ENCODE data around the gene LRRC25.
A peak's percentile ranks its signal among the peaks of the same experiment; 100 is the strongest.
"Not testable (repeated sequence)": the region's sequence is repeated elsewhere in the genome, so short reads cannot be mapped to it uniquely, and the experiment has no call there.

LRRC25 gene

DNA sequence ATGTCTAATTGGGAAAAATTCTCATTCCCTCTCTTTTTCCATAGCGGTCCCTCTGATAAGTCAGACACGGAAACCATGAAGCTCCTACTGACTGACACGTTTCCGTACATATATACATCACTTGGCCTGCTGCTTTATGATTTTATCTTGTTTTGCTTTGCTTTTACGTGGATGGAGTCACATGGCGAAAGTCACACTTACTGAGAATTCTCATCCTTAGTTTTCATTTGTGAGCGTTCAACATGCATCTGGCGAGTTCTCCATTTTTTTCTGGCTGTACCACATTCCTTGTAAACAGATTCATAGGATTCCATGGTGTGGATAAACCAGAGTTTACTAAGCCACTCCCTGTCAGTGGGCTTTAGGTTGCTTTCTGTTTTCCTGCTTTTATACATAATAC is 35.8 kb downstream of the LRRC25 start:
- Histone ChIP-seq H3K9ac (ENCODE audit: low read length) (no peak overlapping the region), H3K4me1 (ENCODE audit: control insufficient read depth, insufficient read depth, low read depth, low read length) (peaks cover 21% of the 10 kb centered on the region)
- 95% methylated on average over 8 of the region's 8 CpGs for WGBS

DNA sequence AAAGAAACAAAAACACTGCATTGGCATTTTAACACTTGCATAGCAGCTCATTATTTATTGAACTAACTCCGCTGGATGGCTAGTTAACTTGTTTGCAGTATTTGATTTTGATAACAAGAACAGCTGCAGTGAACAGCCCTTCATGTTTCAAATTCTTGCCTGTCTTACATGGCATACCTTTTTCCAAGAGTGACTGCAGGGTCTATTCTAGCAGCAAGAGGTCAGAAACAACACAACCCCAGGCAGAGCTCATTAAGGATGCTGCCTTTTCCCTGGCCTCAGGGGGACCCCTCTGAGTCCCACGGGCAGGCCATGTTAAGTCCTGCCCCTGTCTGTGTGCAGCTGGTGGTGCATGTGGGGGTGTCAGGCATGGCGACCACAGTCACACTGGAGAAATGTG is 40.4 kb downstream of the LRRC25 start:
- no peak overlapping the region for H3K23ac ChIP-seq (ENCODE audit: low read length in 2 of 2)
- WGBS = 98% methylated on average over 3 of the region's 3 CpGs
- H2BK12ac ChIP-seq (ENCODE audit: low read length in 2 of 2) = no peak overlapping the region

More for the DNA sequence above, 35.8 kb downstream of the LRRC25 start:
- peak overlapping the region; percentile 78 for H2BK5ac ChIP-seq (ENCODE audit: low read depth, low read length, poor library complexity, severe bottlenecking)
- peaks cover 55 to 64% of the 10 kb centered on the region in 2 experiments for H3K36me3 ChIP-seq (ENCODE audit: control insufficient read depth in 1 of 2, insufficient read depth in 2 of 2, low read depth in 1 of 2, low read length in 2 of 2)
- H3K18ac ChIP-seq (ENCODE audit: low read depth in 1 of 2, low read length in 2 of 2) = peak overlapping the region in 1 of 2 experiments; percentile 29
- no peak overlapping the region for H4K91ac ChIP-seq (ENCODE audit: low read length)
- H2BK120ac ChIP-seq (ENCODE audit: low read depth, low read length) = no peak overlapping the region
- DNase-seq = no peak
- H2BK12ac ChIP-seq (ENCODE audit: low read length in 2 of 2) = peak overlapping the region; percentile 59 to 63
- H2BK15ac ChIP-seq (ENCODE audit: low read depth, poor library complexity, severe bottlenecking) = no peak overlapping the region
- no peak overlapping the region for H3K4ac ChIP-seq (ENCODE audit: low read depth in 1 of 2, low read length in 2 of 2)
- H3K4me2 ChIP-seq (ENCODE audit: low read length, poor library complexity, severe bottlenecking) = no peak overlapping the region
- H2AFZ ChIP-seq (ENCODE audit: low read depth, low read length) = no peak overlapping the region
- no peak overlapping the region for H3K14ac ChIP-seq (ENCODE audit: low read length in 2 of 2)
- H3K23ac ChIP-seq (ENCODE audit: low read length in 2 of 2) = no peak overlapping the region
- no peaks in the 10 kb centered on the region for H3K27me3 ChIP-seq (ENCODE audit: control insufficient read depth in 1 of 2, insufficient read depth in 1 of 2, low read length in 2 of 2)
- H2AK5ac ChIP-seq (ENCODE audit: low read length, severe bottlenecking) = peak overlapping the region; percentile 97
- peaks cover 11% of the 10 kb centered on the region for H3K79me1 ChIP-seq (replicated peaks; ENCODE audit: low read length, poor library complexity, severe bottlenecking)
- no peak overlapping the region for H4K8ac ChIP-seq (ENCODE audit: low read length)
- H3K27ac ChIP-seq (ENCODE audit: low read length, poor library complexity, severe bottlenecking) = no peak overlapping the region
- no peak overlapping the region for H3K4me3 ChIP-seq (ENCODE audit: insufficient read depth in 1 of 2, low read depth in 1 of 2, low read length in 2 of 2)
- H3K9me3 ChIP-seq (ENCODE audit: control insufficient read depth, low read length) = peaks cover 4% of the 10 kb centered on the region

DNA sequence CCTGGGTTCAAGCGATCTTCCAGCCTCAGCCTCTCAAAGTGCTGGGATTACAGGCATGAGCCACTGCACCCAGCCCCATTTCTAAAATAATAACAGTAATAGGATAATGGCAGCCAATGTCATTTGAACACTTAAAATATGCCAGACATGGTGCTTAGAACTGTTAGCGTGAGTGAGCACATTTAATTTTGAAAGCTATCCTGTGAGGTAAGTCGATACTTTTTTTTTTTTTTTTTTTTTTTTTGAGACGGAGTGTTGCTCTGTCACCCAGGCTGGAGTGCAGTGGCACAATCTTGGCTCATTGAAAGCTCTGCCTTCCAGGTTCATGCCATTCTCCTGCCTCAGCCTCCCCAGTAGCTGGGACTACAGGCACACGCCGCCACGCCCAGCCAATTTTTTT is 42.7 kb downstream of the LRRC25 start:
- Histone ChIP-seq H3K36me3 (ENCODE audit: control insufficient read depth in 1 of 2, insufficient read depth in 2 of 2, low read depth in 1 of 2, low read length in 2 of 2) (peaks cover 50 to 63% of the 10 kb centered on the region in 2 experiments), H3K79me1 (replicated peaks; ENCODE audit: low read length, poor library complexity, severe bottlenecking) (peaks cover 20% of the 10 kb centered on the region)
- H3K9me3 ChIP-seq (ENCODE audit: control insufficient read depth, low read length); H2BK5ac ChIP-seq (ENCODE audit: low read depth, low read length, poor library complexity, severe bottlenecking); H3K4me2 ChIP-seq (ENCODE audit: low read length, poor library complexity, severe bottlenecking); H2AFZ ChIP-seq (ENCODE audit: low read depth, low read length); H3K18ac ChIP-seq (ENCODE audit: low read depth in 1 of 2, low read length in 2 of 2); H3K4me1 ChIP-seq (ENCODE audit: control insufficient read depth, insufficient read depth, low read depth, low read length); H4K91ac ChIP-seq (ENCODE audit: low read length); H2BK15ac ChIP-seq (ENCODE audit: low read depth, poor library complexity, severe bottlenecking); H3K27me3 ChIP-seq (ENCODE audit: control insufficient read depth in 1 of 2, insufficient read depth in 1 of 2, low read length in 2 of 2); DNase-seq; H2BK120ac ChIP-seq (ENCODE audit: low read depth, low read length); H4K8ac ChIP-seq (ENCODE audit: low read length); H3K4ac ChIP-seq (ENCODE audit: low read depth in 1 of 2, low read length in 2 of 2); H3K23ac ChIP-seq (ENCODE audit: low read length in 2 of 2); H3K9ac ChIP-seq (ENCODE audit: low read length); H2BK12ac ChIP-seq (ENCODE audit: low read length in 2 of 2); H3K27ac ChIP-seq (ENCODE audit: low read length, poor library complexity, severe bottlenecking); H2AK5ac ChIP-seq (ENCODE audit: low read length, severe bottlenecking); H3K14ac ChIP-seq (ENCODE audit: low read length in 2 of 2); H3K4me3 ChIP-seq (ENCODE audit: insufficient read depth in 1 of 2, low read depth in 1 of 2, low read length in 2 of 2): not testable (repeated sequence)
- 95% methylated on average over 6 of the region's 7 CpGs for WGBS

More for the DNA sequence above, 40.4 kb downstream of the LRRC25 start:
- Histone ChIP-seq H3K14ac (ENCODE audit: low read length in 2 of 2) (no peak overlapping the region), H3K4me1 (ENCODE audit: control insufficient read depth, insufficient read depth, low read depth, low read length) (peaks cover 5% of the 10 kb centered on the region), H3K36me3 (ENCODE audit: control insufficient read depth in 1 of 2, insufficient read depth in 2 of 2, low read depth in 1 of 2, low read length in 2 of 2) (peaks cover 58 to 70% of the 10 kb centered on the region in 2 experiments), H3K4me2 (ENCODE audit: low read length, poor library complexity, severe bottlenecking) (no peak overlapping the region), H3K27ac (ENCODE audit: low read length, poor library complexity, severe bottlenecking) (no peak overlapping the region), H2AK5ac (ENCODE audit: low read length, severe bottlenecking) (no peak overlapping the region), H4K91ac (ENCODE audit: low read length) (peak overlapping the region; percentile 16), H3K4me3 (ENCODE audit: insufficient read depth in 1 of 2, low read depth in 1 of 2, low read length in 2 of 2) (no peak overlapping the region), H2BK15ac (ENCODE audit: low read depth, poor library complexity, severe bottlenecking) (no peak overlapping the region), H3K27me3 (ENCODE audit: control insufficient read depth in 1 of 2, insufficient read depth in 1 of 2, low read length in 2 of 2) (no peaks in the 10 kb centered on the region), H4K8ac (ENCODE audit: low read length) (no peak overlapping the region), H2AFZ (ENCODE audit: low read depth, low read length) (no peak overlapping the region), H3K18ac (ENCODE audit: low read depth in 1 of 2, low read length in 2 of 2) (no peak overlapping the region), H3K9me3 (ENCODE audit: control insufficient read depth, low read length) (peaks cover 4% of the 10 kb centered on the region), H2BK5ac (ENCODE audit: low read depth, low read length, poor library complexity, severe bottlenecking) (no peak overlapping the region), H3K9ac (ENCODE audit: low read length) (no peak overlapping the region), H3K4ac (ENCODE audit: low read depth in 1 of 2, low read length in 2 of 2) (no peak overlapping the region), H2BK120ac (ENCODE audit: low read depth, low read length) (no peak overlapping the region), H3K79me1 (replicated peaks; ENCODE audit: low read length, poor library complexity, severe bottlenecking) (peaks cover 14% of the 10 kb centered on the region)
- no peak for DNase-seq

DNA sequence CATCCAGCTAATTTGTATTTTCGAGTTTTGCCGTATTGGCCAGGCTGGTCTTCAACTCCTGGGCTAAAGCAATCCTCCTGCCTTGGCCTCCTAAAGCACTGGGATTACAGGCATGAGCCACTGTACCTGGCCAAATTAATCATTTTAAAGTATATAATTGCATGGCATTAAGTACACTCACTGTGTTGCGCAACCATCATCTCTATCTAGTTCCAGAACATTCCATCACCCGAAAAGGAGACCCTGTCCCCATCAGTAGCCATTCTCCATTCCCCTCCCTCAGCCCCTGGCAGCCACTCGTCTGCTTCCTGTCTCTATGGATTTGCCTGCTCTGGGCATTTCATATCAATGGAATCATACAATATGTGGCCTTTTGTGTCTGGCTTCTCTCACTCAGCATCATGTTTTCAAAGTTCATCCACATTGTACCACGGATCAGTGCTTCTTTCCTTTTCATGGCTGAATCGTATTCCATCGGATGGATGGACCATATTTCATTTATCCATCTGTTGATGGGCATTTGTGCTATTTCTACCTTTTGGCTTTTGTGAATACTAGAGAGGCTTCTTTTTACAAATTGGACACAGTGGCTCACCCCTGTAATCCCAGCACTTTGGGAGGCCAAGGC is 43.9 kb downstream of the LRRC25 start:
- H3K9me3 ChIP-seq (ENCODE audit: control insufficient read depth, low read length) = peaks cover 4% of the 10 kb centered on the region
- H3K4me3 ChIP-seq (ENCODE audit: insufficient read depth in 1 of 2, low read depth in 1 of 2, low read length in 2 of 2) = no peak overlapping the region
- H3K23ac ChIP-seq (ENCODE audit: low read length in 2 of 2) = no peak overlapping the region
- H2AFZ ChIP-seq (ENCODE audit: low read depth, low read length) = no peak overlapping the region
- H4K91ac ChIP-seq (ENCODE audit: low read length) = no peak overlapping the region
- no peak overlapping the region for H2BK12ac ChIP-seq (ENCODE audit: low read length in 2 of 2)
- no peak overlapping the region for H3K9ac ChIP-seq (ENCODE audit: low read length)
- peak overlapping the region; percentile 40 for H2BK15ac ChIP-seq (ENCODE audit: low read depth, poor library complexity, severe bottlenecking)
- H3K27me3 ChIP-seq (ENCODE audit: control insufficient read depth in 1 of 2, insufficient read depth in 1 of 2, low read length in 2 of 2) = no peaks in the 10 kb centered on the region
- no peak for DNase-seq
- no peak overlapping the region for H4K8ac ChIP-seq (ENCODE audit: low read length)
- peaks cover 40 to 54% of the 10 kb centered on the region in 2 experiments for H3K36me3 ChIP-seq (ENCODE audit: control insufficient read depth in 1 of 2, insufficient read depth in 2 of 2, low read depth in 1 of 2, low read length in 2 of 2)
- no peak overlapping the region for H3K27ac ChIP-seq (ENCODE audit: low read length, poor library complexity, severe bottlenecking)
- no peak overlapping the region for H3K18ac ChIP-seq (ENCODE audit: low read depth in 1 of 2, low read length in 2 of 2)
- H3K79me1 ChIP-seq (replicated peaks; ENCODE audit: low read length, poor library complexity, severe bottlenecking) = peaks cover 23% of the 10 kb centered on the region
- no peak overlapping the region for H3K4me2 ChIP-seq (ENCODE audit: low read length, poor library complexity, severe bottlenecking)
- 91% methylated on average over 8 of the region's 8 CpGs for whole genome bisulfite sequencing
- peaks cover 7% of the 10 kb centered on the region for H3K4me1 ChIP-seq (ENCODE audit: control insufficient read depth, insufficient read depth, low read depth, low read length)
- H2BK5ac ChIP-seq (ENCODE audit: low read depth, low read length, poor library complexity, severe bottlenecking) = no peak overlapping the region
- H2BK120ac ChIP-seq (ENCODE audit: low read depth, low read length) = no peak overlapping the region
- no peak overlapping the region for H3K14ac ChIP-seq (ENCODE audit: low read length in 2 of 2)
- peak overlapping the region; percentile 29 for H2AK5ac ChIP-seq (ENCODE audit: low read length, severe bottlenecking)
- no peak overlapping the region for H3K4ac ChIP-seq (ENCODE audit: low read depth in 1 of 2, low read length in 2 of 2)
